ENCODE data around the gene CARNS1.
A peak's percentile ranks its signal among the peaks of the same experiment; 100 is the strongest.

The CARNS1 gene

DNA sequence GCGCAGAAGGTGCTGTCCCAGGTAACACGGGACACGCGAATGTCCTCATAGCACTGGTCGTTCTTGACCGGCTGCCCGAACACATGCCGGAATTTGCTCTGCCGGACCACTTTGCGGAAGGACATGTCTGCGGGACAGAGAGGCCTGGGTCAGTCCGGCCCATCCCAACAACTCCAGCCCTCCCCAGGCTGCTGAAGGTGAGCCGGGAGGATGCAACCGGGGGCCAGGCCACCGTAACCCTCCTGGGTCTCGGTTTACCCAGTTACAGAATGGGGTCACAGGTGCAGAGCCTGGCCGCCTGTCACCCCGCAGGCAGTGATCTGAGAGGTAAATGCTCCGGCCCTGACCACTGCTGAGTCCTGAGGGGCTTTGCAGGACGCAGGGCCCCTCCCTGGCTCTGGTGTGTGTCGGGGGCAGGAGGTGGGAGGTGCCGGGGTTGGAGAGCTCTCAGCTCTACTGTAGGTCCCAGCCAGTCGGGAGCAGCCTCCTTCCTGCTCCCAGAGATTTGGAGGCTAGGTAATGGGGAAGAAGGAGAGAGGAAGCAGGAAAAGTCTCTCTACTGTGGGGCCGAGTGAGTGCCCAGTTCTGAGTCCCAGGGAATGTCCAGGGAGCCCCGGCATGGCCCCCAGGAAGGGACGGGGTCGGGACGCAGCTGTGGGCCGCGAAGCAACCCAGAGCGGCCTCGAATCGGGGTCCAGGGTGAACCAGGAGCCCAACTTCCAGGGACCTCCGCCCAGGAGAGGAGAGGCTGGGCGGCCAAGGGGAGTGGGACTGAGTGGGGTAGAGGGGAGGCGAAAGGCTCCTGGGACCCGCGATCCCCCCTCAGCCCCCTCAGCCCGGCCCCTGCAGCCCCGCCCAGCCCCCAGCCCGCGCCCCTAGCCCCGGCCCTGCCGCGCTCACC is 27.3 kb downstream of the CARNS1 start:
- no peaks in the 10 kb centered on the region for H3K9me3 ChIP-seq (ENCODE audit: insufficient read depth, low read length)
- peak overlapping the region; percentile 97 for H3K9ac ChIP-seq (ENCODE audit: insufficient read length, low read depth)
- no peak for DNase-seq (ENCODE audit: low read depth, low spot score)
- peaks cover 32% of the 10 kb centered on the region for H3K4me1 ChIP-seq (ENCODE audit: insufficient read depth, insufficient read length)
- H3K27me3 ChIP-seq (ENCODE audit: insufficient read depth, insufficient read length) = peaks cover 4% of the 10 kb centered on the region
- no peak for TF ChIP-seq YY1 (IDR thresholded peaks at IDR 0.05; ENCODE audit: insufficient read depth, insufficient read length)
- TF ChIP-seq ZNF274 (IDR thresholded peaks at IDR 0.05; ENCODE audit: low read depth, low read length) = no peak
- TF ChIP-seq SUZ12 (IDR thresholded peaks at IDR 0.05; ENCODE audit: extremely low read depth, insufficient read depth, insufficient read length) = no peak
- H3K36me3 ChIP-seq (ENCODE audit: insufficient read depth, insufficient read length, low read length) = peaks cover 46% of the 10 kb centered on the region
- peak overlapping the region; percentile 89 for H3K4me3 ChIP-seq (ENCODE audit: insufficient read length, low read depth)

DNA sequence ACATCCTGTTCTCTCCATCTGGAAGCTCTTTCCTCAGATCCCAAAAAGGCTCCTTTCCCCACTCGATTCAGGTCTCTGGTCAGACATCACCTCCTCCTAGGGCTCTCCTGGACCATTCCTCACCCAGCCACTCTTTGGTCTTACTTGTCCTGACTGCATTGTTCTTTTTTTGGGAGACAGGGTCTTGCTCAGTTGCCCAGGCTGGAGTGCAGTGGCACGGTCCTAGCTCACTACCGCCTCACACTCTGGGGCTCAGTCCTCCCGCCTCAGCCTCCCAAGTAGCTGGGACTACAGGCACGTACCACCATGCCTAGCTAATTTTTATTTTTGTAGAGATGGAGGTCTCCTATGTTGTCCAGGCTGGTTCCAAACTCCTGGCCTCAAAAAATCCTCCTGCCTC is 30.0 kb downstream of the CARNS1 start:
- Histone ChIP-seq H3K4me3 (ENCODE audit: insufficient read length, low read depth) (no peak overlapping the region), H3K9ac (ENCODE audit: insufficient read length, low read depth) (no peak overlapping the region), H3K9me3 (ENCODE audit: insufficient read depth, low read length) (no peaks in the 10 kb centered on the region), H3K4me1 (ENCODE audit: insufficient read depth, insufficient read length) (peaks cover 25% of the 10 kb centered on the region), H3K36me3 (ENCODE audit: insufficient read depth, insufficient read length, low read length) (peaks cover 20% of the 10 kb centered on the region), H3K27me3 (ENCODE audit: insufficient read depth, insufficient read length) (peaks cover 4% of the 10 kb centered on the region)
- no peak for DNase-seq (ENCODE audit: low read depth, low spot score)
- no peak for TF ChIP-seq YY1 (IDR thresholded peaks at IDR 0.05; ENCODE audit: insufficient read depth, insufficient read length)
- TF ChIP-seq SUZ12 (IDR thresholded peaks at IDR 0.05; ENCODE audit: extremely low read depth, insufficient read depth, insufficient read length) = no peak
- no peak for TF ChIP-seq ZNF274 (IDR thresholded peaks at IDR 0.05; ENCODE audit: low read depth, low read length)

DNA sequence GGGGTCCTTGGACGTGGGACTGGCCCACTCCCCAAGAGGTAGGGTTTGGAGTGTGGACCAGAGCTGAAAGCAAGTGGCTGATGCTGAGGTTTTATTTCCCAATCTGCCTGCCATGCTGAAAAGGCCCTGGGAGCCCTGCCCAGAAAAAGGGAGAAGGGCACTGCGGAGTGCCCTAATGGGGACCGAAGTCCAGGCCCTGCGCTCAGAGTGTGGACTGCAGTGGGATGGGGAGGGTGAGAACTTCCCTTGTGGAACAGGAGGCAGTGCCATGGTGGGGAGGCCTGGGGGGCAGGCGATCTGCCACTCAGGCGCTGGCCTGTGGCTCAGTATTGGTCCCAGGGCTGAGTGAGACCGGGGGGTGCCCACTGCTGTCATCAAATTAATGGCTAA is 32.7 kb downstream of the CARNS1 start:
- Histone ChIP-seq H3K4me3 (ENCODE audit: insufficient read length, low read depth) (no peak overlapping the region), H3K36me3 (ENCODE audit: insufficient read depth, insufficient read length, low read length) (no peaks in the 10 kb centered on the region), H3K9me3 (ENCODE audit: insufficient read depth, low read length) (no peaks in the 10 kb centered on the region), H3K27me3 (ENCODE audit: insufficient read depth, insufficient read length) (peaks cover 10% of the 10 kb centered on the region), H3K9ac (ENCODE audit: insufficient read length, low read depth) (no peak overlapping the region), H3K4me1 (ENCODE audit: insufficient read depth, insufficient read length) (peaks cover 15% of the 10 kb centered on the region)
- DNase-seq (ENCODE audit: low read depth, low spot score) = no peak
- no peak for TF ChIP-seq YY1 (IDR thresholded peaks at IDR 0.05; ENCODE audit: insufficient read depth, insufficient read length)
- TF ChIP-seq SUZ12 (IDR thresholded peaks at IDR 0.05; ENCODE audit: extremely low read depth, insufficient read depth, insufficient read length) = no peak
- TF ChIP-seq ZNF274 (IDR thresholded peaks at IDR 0.05; ENCODE audit: low read depth, low read length) = no peak

DNA sequence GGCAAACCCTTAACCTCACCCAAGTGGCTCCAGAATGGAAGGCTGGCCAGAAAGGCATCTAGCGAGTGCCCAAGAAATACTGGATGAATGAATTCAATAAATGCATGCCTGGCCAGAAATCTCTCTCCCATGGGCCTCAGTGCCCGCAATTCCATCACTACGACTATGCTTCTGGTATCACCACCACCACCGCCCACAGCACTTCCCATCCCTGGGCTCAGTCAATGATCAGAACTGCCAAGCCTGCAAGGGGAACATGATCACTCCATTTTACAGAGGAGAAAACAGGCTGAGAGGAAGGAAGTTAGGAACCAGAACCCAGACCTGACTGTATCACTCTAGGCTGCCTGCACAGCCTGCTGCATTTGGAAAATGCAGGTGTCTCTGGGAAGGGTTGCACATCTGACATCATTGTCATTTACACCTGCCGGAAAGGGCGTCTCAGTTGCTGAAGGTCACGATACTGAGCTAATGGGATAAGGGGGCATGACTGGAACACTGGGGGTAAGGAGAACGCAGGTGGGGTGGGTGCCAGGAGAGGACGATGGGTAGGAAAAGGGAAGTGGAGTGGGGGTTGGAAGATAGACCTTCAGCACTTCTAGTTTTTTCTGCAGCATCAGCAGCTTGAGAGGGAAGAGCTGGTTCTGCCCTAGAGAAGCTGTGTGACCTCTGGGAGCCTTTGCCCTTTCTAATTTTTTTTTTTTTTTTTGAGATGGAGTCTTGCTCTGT is 33.8 kb downstream of the CARNS1 start:
- no peak for DNase-seq (ENCODE audit: low read depth, low spot score)
- no peak overlapping the region for H3K4me3 ChIP-seq (ENCODE audit: insufficient read length, low read depth)

DNA sequence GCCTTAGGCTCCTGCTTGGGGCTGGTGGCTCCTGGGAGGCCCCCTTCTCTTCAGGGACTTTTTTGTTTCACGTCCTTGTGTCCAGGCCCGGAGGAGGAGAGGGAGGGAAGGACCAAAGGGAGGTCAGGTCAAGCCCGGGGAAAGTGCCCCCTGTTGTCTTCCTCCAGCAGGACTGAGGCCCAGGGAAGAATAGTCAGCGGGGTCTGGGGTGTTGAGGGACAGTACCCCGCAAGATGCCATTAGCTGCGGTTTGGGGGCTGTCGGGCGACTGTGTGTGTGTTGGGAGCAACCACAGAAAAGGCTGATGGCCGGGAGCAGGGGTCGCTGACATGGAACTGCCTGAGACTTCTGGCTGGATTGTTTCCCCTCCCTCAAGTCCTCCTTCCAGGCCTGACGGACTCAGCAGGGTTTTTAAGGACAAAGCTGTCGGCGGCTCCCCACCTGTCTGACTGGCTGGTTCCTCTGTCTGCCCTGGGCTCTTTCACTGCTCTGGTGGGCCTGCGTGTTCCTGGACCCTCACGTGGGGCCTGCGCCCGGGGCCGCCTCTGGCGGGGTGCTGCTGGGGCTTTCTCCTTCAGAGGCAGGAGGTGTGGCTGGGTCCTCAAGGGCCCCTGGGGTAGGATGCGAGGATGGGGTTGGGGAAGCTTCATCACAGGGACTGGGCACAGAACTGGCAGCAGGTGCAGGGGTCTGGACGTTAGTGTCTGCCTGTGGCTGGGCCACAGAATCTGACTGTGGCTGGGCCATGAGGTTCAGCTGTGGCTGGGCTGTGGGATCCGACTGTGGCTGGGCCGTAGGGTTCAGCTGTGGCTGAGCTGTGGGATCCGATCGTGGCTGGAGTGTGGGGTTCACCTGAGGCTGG is 35.5 kb downstream of the CARNS1 start:
- Histone ChIP-seq H3K4me3 (ENCODE audit: insufficient read length, low read depth) (no peak overlapping the region), H3K9ac (ENCODE audit: insufficient read length, low read depth) (no peak overlapping the region), H3K27me3 (ENCODE audit: insufficient read depth, insufficient read length) (peaks cover 6% of the 10 kb centered on the region), H3K36me3 (ENCODE audit: insufficient read depth, insufficient read length, low read length) (no peaks in the 10 kb centered on the region), H3K9me3 (ENCODE audit: insufficient read depth, low read length) (no peaks in the 10 kb centered on the region), H3K4me1 (ENCODE audit: insufficient read depth, insufficient read length) (peaks cover 21% of the 10 kb centered on the region)
- TF ChIP-seq SUZ12 (IDR thresholded peaks at IDR 0.05; ENCODE audit: extremely low read depth, insufficient read depth, insufficient read length) (no peak), YY1 (IDR thresholded peaks at IDR 0.05; ENCODE audit: insufficient read depth, insufficient read length) (no peak), ZNF274 (IDR thresholded peaks at IDR 0.05; ENCODE audit: low read depth, low read length) (no peak)
- no peak for DNase-seq (ENCODE audit: low read depth, low spot score)

More for the DNA sequence above, 33.8 kb downstream of the CARNS1 start:
- H3K27me3 ChIP-seq (ENCODE audit: insufficient read depth, insufficient read length) = peaks cover 10% of the 10 kb centered on the region
- H3K36me3 ChIP-seq (ENCODE audit: insufficient read depth, insufficient read length, low read length) = no peaks in the 10 kb centered on the region
- no peak overlapping the region for H3K9ac ChIP-seq (ENCODE audit: insufficient read length, low read depth)
- H3K9me3 ChIP-seq (ENCODE audit: insufficient read depth, low read length) = no peaks in the 10 kb centered on the region
- peaks cover 21% of the 10 kb centered on the region for H3K4me1 ChIP-seq (ENCODE audit: insufficient read depth, insufficient read length)
- TF ChIP-seq SUZ12 (IDR thresholded peaks at IDR 0.05; ENCODE audit: extremely low read depth, insufficient read depth, insufficient read length) = no peak
- no peak for TF ChIP-seq YY1 (IDR thresholded peaks at IDR 0.05; ENCODE audit: insufficient read depth, insufficient read length)
- TF ChIP-seq ZNF274 (IDR thresholded peaks at IDR 0.05; ENCODE audit: low read depth, low read length) = no peak

DNA sequence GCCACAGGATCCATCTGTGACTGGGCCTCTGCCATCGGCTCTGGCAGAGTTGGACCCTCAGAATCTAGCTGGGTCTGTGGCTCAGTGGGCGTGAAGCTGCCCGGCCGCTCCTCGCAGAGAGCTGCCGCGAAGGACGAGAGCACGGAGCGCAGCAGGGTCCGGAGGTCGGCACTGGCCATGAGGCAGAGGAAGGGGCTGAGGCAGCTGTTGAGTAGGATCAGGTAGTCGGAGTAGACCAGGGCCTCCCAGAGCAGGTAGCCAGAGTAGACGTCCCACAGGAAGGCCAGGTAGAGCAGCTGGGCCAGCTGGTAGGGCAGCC is 36.1 kb downstream of the CARNS1 start:
- Histone ChIP-seq H3K9me3 (ENCODE audit: insufficient read depth, low read length) (no peaks in the 10 kb centered on the region), H3K36me3 (ENCODE audit: insufficient read depth, insufficient read length, low read length) (no peaks in the 10 kb centered on the region), H3K9ac (ENCODE audit: insufficient read length, low read depth) (no peak overlapping the region), H3K4me1 (ENCODE audit: insufficient read depth, insufficient read length) (peaks cover 21% of the 10 kb centered on the region), H3K27me3 (ENCODE audit: insufficient read depth, insufficient read length) (peaks cover 6% of the 10 kb centered on the region), H3K4me3 (ENCODE audit: insufficient read length, low read depth) (no peak overlapping the region)
- TF ChIP-seq SUZ12 (IDR thresholded peaks at IDR 0.05; ENCODE audit: extremely low read depth, insufficient read depth, insufficient read length) (no peak), ZNF274 (IDR thresholded peaks at IDR 0.05; ENCODE audit: low read depth, low read length) (no peak), YY1 (IDR thresholded peaks at IDR 0.05; ENCODE audit: insufficient read depth, insufficient read length) (no peak)
- DNase-seq (ENCODE audit: low read depth, low spot score) = no peak
